Caco-2 (cell line): ENCODE data around the gene DPY19L3. TPM values are rescaled to one million over a fixed set of nuclear protein-coding genes. Genes with fewer than 3 reads are reported as not detected.

ENCODE experiments used
- BruUV-seq: library from RNA; stranded (reverse); fragments of 400-500 nt; replicated peaks from 2 replicates; lab custom pipeline; 2021; lab: Mats Ljungman, UMichigan
- CTCF ChIA-PET: fragments of 300-600 bp; sonication (Branson Sonifier 250); formaldehyde crosslinking; loops from one replicate; lab custom pipeline; 2022; ENCODE audit warnings: antibody characterized with exemption; lab: Charles Lee
- POLR2A ChIA-PET: fragments of 300-600 bp; sonication (Branson Sonifier 250); formaldehyde crosslinking; loops from one replicate; lab custom pipeline; 2022; ENCODE audit warnings: antibody characterized with exemption; lab: Charles Lee
- DNase-seq, 2 experiments: peaks; one replicate each; pipeline versions ENCODE4 v3.0.0 to v3.0.0-alpha.2; 2020 to 2022
- H3K27me3 ChIP-seq: replicated peaks from 2 replicates; pipeline ENCODE4 v1.6.0; 2011; ENCODE audit warnings: low read length; ENCODE audit not compliant: control insufficient read depth, insufficient read depth
- H3K36me3 ChIP-seq: 2 replicates; pipeline ENCODE4 v1.5.1; 2011; ENCODE audit warnings: low read length; ENCODE audit not compliant: control insufficient read depth, insufficient read depth
- H3K4me1 ChIP-seq: fragments of 250-450 bp; sonication (Bioruptor Pico); 2 replicates; pipeline ENCODE4 v1.5.1; 2020; ENCODE audit warnings: mild to moderate bottlenecking
- H3K4me3 ChIP-seq: 2 replicates; pipeline ENCODE4 v1.5.1; 2011; ENCODE audit warnings: low read depth, mild to moderate bottlenecking, control low read depth, low read length
- H3K9me3 ChIP-seq: fragments of 250-450 bp; sonication (Bioruptor Pico); 2 replicates; pipeline ENCODE4 v1.5.1; 2020; ENCODE audit warnings: mild to moderate bottlenecking, moderate library complexity
- H3K27ac Mint-ChIP-seq: one replicate; pipeline ENCODE4 v1.8.0; 2022; ENCODE audit warnings: mixed read lengths; ENCODE audit not compliant: unreplicated experiment
- H3K27me3 Mint-ChIP-seq: one replicate; pipeline ENCODE4 v1.8.0; 2022; ENCODE audit warnings: mixed read lengths; ENCODE audit not compliant: insufficient read depth, unreplicated experiment
- H3K36me3 Mint-ChIP-seq: one replicate; pipeline ENCODE4 v1.8.0; 2022; ENCODE audit warnings: mild to moderate bottlenecking, mixed read lengths; ENCODE audit not compliant: insufficient read depth, unreplicated experiment
- H3K4me1 Mint-ChIP-seq: one replicate; pipeline ENCODE4 v1.8.0; 2022; ENCODE audit warnings: low read depth, mixed read lengths; ENCODE audit not compliant: unreplicated experiment
- H3K4me3 Mint-ChIP-seq: one replicate; pipeline ENCODE4 v1.8.0; 2022; ENCODE audit warnings: mild to moderate bottlenecking, moderate library complexity, mixed read lengths; ENCODE audit not compliant: unreplicated experiment
- H3K9me3 Mint-ChIP-seq: one replicate; pipeline ENCODE4 v1.8.0; 2022; ENCODE audit warnings: mixed read lengths; ENCODE audit not compliant: unreplicated experiment
- intact Hi-C: fragments of 100-400 bp; cut with micrococcal nuclease; formaldehyde crosslinking; loops from one replicate; pipeline ENCODE4 v1.10.0; 2022; ENCODE audit not compliant: unreplicated experiment
- total RNA-seq: library from RNA; stranded (reverse); gene quantifications from 2 replicates; pipeline ENCODE4 v1.2.3, GENCODE V29; 2022
- TF ChIP-seq, protein P1 (sequence below), 2 experiments: fragments of 200-600 bp in 1 of 2; IDR thresholded peaks; 1 replicate in 1 of 2; 2 replicates in 1 of 2; pipeline versions ENCODE4 v1.5.1 to v1.8.0; 2011 to 2022; ENCODE audit warnings: antibody characterized with exemption in 1 of 2, control low read depth in 1 of 2, inconsistent platforms in 1 of 2, low read depth in 1 of 2, low read length in 1 of 2, mild to moderate bottlenecking in 1 of 2, moderate library complexity in 1 of 2; ENCODE audit not compliant: insufficient read depth in 1 of 2, severe bottlenecking in 1 of 2, unreplicated experiment in 1 of 2

Gene DPY19L3
- total RNA-seq, 1 experiment from 2014 or later: 40.7 TPM

DNA sequence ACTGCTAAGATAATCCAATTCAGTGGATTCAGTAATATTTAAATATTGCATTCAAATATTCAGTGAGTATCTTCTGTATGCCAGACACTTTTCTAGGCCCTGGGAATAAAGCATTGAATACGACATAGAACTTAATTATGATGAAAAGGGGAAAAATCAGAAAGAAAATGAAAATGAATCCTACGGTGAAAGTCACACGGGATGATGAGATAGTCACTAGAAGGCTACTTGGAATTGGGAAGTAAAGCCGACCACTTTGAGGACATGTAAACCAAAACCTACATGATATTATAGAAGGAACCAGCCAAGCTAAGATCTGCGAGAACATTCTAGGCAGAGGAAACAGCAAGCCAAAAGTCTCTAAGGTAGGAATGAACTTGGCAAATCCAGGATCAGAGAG lies 10.1 kb downstream of the DPY19L3 start:
- no peaks in the 10 kb centered on the region for H3K27me3 ChIP-seq
- CTCF ChIA-PET: no interaction called here
- no TSS peak for BruUV-seq
- POLR2A ChIA-PET: no interaction called here
- no peaks in the 10 kb centered on the region for H3K9me3 ChIP-seq
- peaks cover 28% of the 10 kb centered on the region for H3K36me3 Mint-ChIP-seq
- no peaks in the 10 kb centered on the region for H3K27me3 Mint-ChIP-seq
- no peak for DNase-seq
- H3K27ac Mint-ChIP-seq: no peak overlapping the region
- intact Hi-C loops: no loop called here
- no peak overlapping the region for H3K4me3 Mint-ChIP-seq
- H3K36me3 ChIP-seq: no peaks in the 10 kb centered on the region
- no peaks in the 10 kb centered on the region for H3K4me1 Mint-ChIP-seq
- TF ChIP-seq, protein P1, sequence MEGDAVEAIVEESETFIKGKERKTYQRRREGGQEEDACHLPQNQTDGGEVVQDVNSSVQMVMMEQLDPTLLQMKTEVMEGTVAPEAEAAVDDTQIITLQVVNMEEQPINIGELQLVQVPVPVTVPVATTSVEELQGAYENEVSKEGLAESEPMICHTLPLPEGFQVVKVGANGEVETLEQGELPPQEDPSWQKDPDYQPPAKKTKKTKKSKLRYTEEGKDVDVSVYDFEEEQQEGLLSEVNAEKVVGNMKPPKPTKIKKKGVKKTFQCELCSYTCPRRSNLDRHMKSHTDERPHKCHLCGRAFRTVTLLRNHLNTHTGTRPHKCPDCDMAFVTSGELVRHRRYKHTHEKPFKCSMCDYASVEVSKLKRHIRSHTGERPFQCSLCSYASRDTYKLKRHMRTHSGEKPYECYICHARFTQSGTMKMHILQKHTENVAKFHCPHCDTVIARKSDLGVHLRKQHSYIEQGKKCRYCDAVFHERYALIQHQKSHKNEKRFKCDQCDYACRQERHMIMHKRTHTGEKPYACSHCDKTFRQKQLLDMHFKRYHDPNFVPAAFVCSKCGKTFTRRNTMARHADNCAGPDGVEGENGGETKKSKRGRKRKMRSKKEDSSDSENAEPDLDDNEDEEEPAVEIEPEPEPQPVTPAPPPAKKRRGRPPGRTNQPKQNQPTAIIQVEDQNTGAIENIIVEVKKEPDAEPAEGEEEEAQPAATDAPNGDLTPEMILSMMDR (IDR thresholded peaks at IDR 0.05; ENCODE audit: insufficient read depth in 1 of 2, low read depth in 1 of 2, low read length in 1 of 2, severe bottlenecking in 1 of 2, unreplicated experiment in 1 of 2): no peak
- no peaks in the 10 kb centered on the region for H3K9me3 Mint-ChIP-seq
- H3K4me3 ChIP-seq: no peak overlapping the region
- H3K4me1 ChIP-seq: no peaks in the 10 kb centered on the region

DNA sequence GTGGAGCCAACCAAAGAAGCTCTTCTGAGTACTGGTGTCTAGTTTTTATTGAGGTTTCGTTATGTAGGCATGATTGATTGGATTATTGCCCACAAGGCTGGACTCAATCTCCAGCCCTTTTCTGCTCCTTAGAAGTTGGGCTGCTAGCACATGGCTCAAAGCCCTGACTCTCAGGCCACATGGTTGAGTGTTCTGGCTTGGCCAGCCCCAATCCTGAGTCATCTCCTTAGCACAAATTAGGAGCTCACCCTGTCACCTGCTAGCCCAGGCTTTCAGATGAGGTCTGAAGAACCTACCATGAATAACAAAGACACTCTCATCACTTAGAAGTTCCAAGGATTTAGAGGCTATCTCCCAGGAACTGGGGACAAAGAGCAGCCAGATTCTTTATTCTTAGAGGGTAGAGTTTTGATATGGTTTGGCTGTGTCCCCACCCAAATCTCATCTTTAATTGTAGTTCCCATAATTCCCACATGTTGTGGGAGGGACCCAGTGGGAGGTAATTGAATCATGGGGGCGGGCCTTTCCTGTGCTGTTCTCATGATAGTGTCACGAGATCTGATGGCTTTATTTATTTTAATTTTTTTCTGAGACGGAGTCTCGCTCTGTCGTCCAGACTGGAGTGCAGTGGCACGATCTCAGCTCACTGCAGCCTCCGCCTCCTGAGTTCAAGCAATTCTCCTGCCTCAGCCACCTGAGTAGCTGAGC lies 11.3 kb downstream of the DPY19L3 start:
- H3K36me3 ChIP-seq: no peaks in the 10 kb centered on the region
- Mint-ChIP-seq H3K9me3 (no peaks in the 10 kb centered on the region), H3K36me3 (peaks cover 18% of the 10 kb centered on the region), H3K27ac (no peak overlapping the region), H3K4me1 (peaks cover 3% of the 10 kb centered on the region), H3K4me3 (no peak overlapping the region), H3K27me3 (no peaks in the 10 kb centered on the region)
- H3K9me3 ChIP-seq: no peaks in the 10 kb centered on the region
- BruUV-seq: no TSS peak
- H3K4me3 ChIP-seq: no peak overlapping the region
- H3K4me1 ChIP-seq: no peaks in the 10 kb centered on the region
- DNase-seq: no peak
- intact Hi-C loops: no loop called here
- ChIA-PET CTCF (no interaction called here), POLR2A (no interaction called here)
- H3K27me3 ChIP-seq: no peaks in the 10 kb centered on the region
- TF ChIP-seq, protein P1 (IDR thresholded peaks at IDR 0.05; ENCODE audit: insufficient read depth in 1 of 2, low read depth in 1 of 2, low read length in 1 of 2, severe bottlenecking in 1 of 2, unreplicated experiment in 1 of 2): no peak

DNA sequence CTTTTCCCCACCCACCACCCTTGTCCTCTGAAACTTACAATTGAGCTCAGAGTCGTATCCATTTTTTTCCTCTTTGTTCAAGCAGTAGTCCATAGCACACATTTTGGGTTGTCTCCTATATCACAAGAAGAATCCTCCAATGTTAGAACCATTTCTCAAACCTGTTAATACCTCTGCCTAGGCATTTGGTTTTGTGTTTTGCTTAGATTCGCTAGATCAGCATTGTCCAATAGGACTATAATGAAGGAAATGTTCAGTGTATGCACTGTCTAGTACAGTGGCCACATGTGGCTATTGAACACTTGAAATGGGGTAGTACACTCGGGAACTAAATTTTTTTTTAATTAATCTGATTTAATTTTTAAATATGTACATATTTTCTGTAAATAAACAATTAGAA lies 12.6 kb downstream of the DPY19L3 start:
- H3K36me3 ChIP-seq: no peaks in the 10 kb centered on the region; the same call in 1 of the 2 replicates
- TF ChIP-seq, protein P1 (IDR thresholded peaks at IDR 0.05; ENCODE audit: insufficient read depth in 1 of 2, low read depth in 1 of 2, low read length in 1 of 2, severe bottlenecking in 1 of 2, unreplicated experiment in 1 of 2): no peak
- no peak overlapping the region for H3K4me3 ChIP-seq
- DNase-seq: no peak
- ChIA-PET POLR2A (interaction anchor here (0.7 kb wide), 1 partner anchor 13 kb away, joined by 3 read pairs; the partner anchor contains the start of gene DPY19L3), CTCF (no interaction called here)
- no peaks in the 10 kb centered on the region for H3K27me3 ChIP-seq
- Mint-ChIP-seq H3K36me3 (peaks cover 8% of the 10 kb centered on the region), H3K4me3 (no peak overlapping the region), H3K27ac (no peak overlapping the region), H3K4me1 (peaks cover 7% of the 10 kb centered on the region), H3K27me3 (no peaks in the 10 kb centered on the region), H3K9me3 (no peaks in the 10 kb centered on the region)
- no TSS peak for BruUV-seq
- intact Hi-C loops: no loop called here
- H3K9me3 ChIP-seq: no peaks in the 10 kb centered on the region
- H3K4me1 ChIP-seq: no peaks in the 10 kb centered on the region
